ENCODE results near the gene VPS8.
"Not testable (repeated sequence)": the region's sequence is repeated elsewhere in the genome, so short reads cannot be mapped to it uniquely, and the experiment has no call there.

DNA sequence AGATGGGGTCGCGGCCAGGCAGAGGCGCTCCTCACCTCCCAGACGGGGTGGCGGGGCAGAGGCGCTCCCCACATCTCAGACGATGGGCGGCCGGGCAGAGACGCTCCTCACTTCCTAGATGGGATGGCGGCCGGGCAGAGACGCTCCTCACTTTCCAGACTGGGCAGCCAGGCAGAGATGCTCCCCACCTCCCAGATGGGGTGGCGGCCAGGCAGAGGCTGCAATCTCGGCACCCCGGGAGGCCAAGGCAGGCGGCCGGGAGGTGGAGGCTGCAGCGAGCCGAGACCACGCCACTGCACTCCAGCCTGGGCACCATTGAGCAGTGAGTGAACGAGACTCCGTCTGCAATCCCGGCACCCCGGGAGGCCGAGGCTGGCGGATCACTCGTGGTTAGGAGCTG is 191.9 kb downstream of the VPS8 start:
- TF ChIP-seq POLR2AphosphoS5, CTCF, POLR2A (IDR thresholded peaks at IDR 0.05): not testable (repeated sequence)

Data from breast epithelium (tissue), 3 donors.